CD4-positive, alpha-beta T cell treated with Interleukin-1 beta for 1 hour (primary cell): ENCODE measurements around the gene TM4SF20.

ENCODE experiments used
- DNase-seq, 2 donors: peaks; one replicate each; pipeline ENCODE4 v3.0.0-alpha.2; 2020 to 2022

Gene TM4SF20

DNA sequence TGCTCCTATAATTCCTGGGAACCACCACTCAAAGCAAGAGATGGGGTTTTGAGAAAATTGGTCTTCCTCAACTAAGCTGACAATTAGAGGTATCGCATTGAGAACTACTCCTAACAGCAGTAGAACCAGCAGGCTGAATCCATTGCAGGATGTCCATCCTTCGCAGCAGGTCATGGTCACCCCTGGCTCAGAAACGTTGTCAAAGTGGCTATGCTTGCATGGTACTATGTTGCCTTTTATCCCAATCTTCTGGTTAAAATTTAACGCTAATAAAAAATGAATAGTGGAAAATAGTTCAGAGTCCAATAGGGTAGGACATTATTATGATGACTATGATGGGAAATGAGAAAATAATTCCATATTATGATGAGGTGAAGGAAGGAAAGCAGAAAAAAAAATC lies at the start of gene TM4SF20:
Gene TM4SF20, minus strand, starts transcription at position 212 of the 400 bp plus-strand sequence. Its CDS starts 38 bp downstream, at position 174.
- no peak for DNase-seq

GRCh38 chr2:227428731-227429285 lies 49.7 kb upstream of the TM4SF20 start:
- DNase-seq = no peak

DNA sequence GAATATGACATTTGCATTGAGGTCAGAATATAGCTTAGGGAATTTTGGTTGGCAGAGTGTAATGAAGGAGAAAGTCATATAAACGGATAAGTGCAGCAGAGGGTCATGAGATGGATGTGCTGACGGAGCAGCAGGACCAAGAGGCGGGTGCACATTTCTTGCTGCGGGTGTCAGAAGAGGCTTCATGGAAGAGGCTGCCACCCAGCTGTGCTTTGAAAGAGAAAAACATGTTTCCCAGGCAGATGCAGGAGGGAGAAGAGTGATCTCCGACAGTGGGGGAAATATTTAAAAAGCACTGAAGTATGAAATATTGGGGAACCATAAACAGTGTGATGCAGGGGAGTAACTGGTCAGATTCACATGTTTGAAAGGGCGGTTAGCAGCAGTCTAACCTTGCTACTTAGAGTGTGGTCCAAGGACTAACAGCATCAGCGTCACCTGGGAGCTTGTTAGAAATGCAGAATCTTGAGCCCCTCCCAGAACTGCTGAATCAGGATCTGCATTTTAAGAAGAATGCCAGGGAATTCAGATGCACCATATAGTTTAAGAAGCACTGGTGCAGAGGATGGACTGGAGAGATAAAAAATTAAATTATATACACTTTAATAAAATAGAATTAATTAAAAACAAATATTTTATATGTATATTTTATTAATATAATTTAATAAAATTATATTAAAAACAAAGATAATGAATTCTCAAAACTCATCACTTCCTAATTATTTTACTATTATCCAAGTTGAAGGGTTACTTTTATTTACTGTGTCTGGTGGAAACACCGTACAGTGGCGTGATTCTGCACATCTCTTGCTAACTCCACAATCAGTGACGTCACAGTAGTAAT lies 44.8 kb upstream of the TM4SF20 start:
- no peak for DNase-seq

GRCh38 chr2:227420087-227421052 lies 41.3 kb upstream of the TM4SF20 start:
- no peak for DNase-seq

DNA sequence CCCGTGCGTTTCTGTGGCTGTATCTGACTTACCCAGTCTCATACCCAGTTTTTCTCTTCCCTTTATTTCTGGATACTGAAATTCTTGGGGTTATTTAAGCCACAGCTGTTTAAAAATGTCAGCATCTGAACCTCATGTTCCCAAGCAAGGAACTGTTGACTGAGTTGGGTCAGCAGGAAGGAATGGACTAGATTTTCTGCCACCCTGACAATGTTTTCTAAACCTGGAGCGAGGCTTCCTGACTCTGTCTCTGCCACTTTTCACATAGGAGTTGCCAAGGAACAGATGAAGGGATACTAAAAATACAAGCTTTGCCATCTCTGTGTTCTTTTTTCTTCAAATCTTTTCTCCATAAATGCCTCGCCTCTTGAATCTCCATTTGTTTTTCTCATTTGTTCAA lies 37.6 kb upstream of the TM4SF20 start:
- DNase-seq = no peak

DNA sequence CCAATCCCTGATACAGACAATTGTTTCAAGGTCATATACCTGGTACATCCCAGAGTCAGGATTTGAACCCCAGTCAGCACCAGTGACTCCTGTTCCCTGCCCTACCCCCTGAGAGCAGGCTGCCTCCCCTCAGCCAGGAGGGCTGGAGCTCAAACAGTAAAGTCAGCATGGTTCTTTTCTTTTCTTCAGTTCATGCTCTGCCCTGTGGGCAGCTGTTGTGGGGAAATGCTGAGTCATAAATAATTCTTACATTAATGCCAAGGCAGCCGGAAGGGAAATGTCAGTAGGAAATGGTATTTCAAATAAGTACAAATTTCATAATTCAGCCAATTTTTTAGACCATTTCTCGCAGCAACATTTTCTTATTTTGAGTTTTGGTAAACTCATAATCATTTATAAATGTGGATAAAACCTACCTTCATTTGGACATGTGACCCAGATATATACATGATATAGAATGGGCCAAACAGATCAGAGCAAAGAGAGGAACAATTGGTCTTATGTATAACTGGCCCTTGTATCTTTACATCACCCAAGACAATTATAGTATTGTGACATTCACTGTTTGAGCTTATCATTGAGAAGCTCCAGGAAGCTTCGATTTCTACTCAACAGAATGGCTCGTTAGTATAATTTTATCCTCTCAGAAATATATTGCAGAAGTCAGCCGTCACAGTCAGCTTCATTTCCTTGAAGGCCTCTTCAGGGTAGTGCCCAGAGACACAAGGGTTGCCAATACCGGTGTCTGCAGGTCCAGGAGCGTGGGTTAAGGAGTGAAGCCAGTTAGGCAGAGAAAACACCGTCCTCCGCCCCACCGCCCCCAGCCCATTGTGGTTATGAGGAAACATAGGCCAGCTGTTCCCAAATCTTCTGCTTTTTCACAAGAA lies 36.7 kb upstream of the TM4SF20 start:
- peak in 1 of 2 donors; percentile 13 for DNase-seq

- no peak for DNase-seq
Measured at GRCh38 chr2:227414846-227415245, 35.7 kb upstream of the TM4SF20 start.

DNA sequence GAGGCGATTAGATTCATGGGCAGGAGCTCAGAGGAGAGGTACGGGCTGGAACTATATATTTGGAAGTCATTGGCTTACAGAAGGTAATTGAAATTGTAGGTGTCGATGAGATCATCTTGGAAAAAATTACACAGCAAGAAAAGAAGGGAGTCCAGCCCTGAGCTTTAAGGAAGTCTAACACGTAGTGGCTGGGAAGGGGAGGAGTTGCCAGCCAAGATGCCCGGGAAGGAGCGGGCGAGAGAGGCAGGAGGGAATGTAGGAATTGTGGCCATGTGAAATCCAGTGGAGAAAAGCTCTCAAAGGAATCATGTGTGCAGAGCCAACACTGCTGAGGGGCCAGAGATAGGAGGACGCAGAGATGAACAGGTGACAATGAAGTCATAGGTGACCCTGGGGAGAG lies 34.3 kb upstream of the TM4SF20 start:
- DNase-seq = no peak

- DNase-seq = no peak
Measured at GRCh38 chr2:227412877-227413276, 33.8 kb upstream of the TM4SF20 start.

GRCh38 chr2:227411990-227412350 lies 32.9 kb upstream of the TM4SF20 start:
- no peak for DNase-seq

DNA sequence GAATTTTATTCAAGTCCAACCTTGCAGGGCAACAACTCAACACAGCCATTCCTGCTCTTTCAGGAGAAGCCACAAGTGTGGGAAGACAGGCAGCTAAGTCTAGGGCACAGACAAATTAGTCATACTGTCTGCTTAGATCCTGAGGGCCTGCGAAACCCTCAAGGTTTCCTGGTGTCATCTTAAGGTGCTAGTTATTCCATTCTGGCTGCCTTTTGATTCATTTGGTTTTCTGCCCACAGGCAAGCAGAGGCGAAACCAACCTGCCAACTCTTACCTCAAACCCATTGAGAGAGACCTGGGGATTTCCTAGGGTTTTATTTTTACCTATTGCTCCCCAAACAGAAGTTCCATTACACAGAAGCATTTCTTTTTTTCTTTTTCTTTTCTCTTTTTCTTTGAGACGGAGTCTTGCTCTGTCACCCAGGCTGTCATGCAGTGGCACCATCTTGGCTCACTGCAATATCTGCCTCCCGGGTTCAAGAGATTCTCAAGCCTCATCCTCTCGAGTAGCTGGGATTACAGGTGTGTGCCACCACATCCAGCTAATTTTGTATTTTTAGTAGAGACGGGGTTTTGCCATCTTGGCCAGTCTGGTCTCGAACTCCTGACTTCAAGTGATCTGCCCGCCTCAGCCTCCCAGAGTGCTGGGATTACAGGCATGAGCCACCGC lies 32.3 kb upstream of the TM4SF20 start:
- no peak for DNase-seq

GRCh38 chr2:227410191-227410590 lies 31.1 kb upstream of the TM4SF20 start:
- DNase-seq = no peak

DNA sequence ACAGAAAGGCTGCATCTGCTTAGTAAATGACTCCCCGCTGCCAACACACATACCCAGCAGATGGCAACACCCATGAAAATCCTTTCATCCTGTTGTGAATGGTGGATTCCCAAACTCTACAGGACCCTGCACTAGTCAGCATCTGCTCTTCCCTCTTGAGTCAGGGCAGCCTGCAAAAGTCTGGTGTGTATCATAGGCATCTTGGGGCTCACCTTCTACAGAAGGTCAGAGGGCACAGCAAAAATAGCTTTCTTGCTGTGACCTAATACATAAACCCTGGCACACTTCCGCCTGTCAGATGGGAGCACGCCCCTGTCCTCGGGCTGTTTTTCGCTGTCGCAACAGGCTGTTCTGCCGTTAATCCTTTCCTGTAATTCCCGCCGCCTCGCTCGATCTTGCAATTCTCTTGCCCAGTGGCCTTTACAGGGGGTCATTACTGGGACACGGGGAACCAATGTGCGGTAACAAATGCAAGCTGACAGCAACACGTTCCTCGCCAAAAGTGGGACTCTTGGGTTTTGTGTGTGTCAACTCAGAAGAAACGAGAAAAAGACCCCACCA lies 28.6 kb upstream of the TM4SF20 start:
- DNase-seq = peak in 1 of 2 donors; percentile 63

DNA sequence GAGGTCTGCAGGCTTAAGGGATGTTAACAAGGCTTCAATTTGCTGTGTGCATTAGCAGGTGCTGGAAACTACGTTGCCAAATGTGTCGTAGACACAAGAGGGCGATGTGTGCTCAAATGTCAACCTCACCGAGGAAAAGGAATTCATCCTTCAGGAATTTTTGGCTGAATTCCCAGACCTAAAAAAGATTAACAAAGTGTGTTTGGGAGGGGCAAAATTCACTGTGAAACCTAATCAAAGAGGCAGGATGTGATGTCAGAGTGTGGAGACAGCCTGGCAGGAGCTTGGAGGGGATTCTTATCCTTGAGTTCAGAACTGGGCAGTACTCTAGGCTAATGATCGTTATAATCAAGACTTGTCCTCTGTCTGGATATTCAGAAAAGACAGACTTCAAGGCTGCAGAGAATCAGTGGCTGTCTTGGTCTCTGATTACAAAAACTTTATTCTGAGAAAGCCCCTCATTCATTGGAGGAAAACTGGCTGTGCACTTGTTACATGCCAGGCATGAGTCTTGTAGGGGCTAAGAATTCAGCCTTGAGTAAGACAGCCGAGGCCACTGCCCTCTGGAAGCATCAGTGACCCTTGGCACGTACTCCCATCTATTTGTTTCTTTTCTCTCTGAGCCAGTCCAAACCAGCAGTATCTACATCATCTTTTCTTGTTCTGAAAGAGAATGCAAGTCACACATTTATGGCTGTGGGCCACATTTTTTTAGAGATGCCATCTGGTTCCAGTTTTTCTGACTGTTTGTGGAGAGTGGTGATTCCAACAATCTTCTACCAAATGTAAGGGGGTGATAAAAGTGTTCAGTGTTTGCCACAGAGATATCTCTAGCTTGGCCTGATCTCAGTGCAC lies 27.3 kb upstream of the TM4SF20 start:
- no peak for DNase-seq

DNA sequence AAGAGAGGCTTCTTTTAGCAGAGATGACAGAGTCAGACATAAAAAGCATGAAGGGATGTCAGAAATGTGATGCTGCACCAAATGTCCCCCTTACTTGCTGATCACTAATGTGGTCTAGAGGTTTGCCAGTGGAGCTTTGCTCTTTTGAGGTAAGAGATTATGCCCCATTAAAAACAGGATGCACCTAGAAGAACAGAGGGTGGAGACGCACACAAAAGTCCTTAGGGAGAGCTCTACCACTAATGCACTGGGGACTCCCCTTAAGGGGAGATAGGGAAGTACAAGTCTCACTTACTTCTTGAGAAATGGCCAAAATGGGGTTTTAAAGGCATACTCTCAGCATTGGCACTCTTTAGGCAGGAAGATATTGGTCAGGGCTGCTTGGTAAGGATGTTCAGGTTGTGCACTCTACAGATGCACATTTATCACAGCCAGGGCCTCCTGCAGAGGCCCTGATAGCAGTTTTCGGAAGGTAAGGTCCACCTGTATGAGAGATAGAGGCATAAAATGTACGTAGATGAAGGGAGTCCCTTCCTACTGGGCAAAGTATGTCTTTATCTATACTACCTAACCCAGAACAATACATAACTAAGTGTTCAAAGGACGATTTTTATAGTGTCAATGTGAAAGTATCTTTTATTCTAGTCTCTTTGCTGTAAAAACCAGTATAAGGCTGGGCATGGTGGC lies 25.6 kb upstream of the TM4SF20 start:
- peak in 1 of 2 donors; percentile 17 for DNase-seq

GRCh38 chr2:227402959-227403358 lies 23.9 kb upstream of the TM4SF20 start:
- no peak for DNase-seq

DNA sequence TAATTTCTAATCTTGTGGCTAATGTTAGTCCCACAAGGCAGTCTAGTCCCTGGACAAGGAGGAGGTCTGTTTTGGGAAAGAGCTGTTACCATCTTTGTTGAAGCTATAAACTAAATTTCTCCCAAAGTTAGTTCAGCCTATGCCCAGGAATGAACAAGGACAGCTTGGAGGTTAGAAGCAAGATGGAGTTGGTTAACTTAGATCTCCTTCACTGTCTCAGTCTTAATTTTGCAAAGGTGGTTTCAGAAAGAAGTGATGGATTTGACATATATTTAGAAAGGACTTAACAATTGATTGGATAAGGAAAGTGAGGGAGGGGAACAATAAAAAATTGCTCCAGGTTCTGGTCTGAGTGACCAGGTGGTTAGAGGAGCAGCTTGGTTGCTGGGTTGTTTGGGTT lies 23.2 kb upstream of the TM4SF20 start:
- DNase-seq = no peak

DNA sequence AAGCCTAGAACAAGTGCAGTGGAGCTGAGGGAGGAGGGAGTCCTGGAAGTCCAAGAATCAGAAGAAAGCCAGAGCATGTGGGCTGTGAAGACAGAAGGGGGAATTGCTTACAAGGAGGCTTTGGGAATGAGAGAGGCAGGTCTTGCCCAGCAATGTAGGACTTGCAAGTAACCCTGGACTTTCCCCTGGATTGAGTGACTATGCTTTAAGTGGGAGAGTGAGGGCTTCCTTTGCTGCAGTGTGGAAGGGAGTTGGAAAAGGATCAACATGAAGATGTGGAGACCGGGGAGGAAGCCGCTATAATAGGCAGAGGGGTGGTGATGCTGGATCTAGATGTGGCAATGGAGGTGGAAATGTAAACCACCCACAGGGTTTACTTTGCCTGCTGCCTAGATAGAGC lies 22.4 kb upstream of the TM4SF20 start:
- no peak for DNase-seq
